ENCODE measurements around the gene CFAP57.

Gene CFAP57

GRCh38 chr1:43172527-43172972 is 420 bp downstream of the CFAP57 start:
- Histone ChIP-seq H3K36me3 (peaks cover 6 to 28% (median 25%) of the 10 kb centered on the region in 3 donors), H3K4me1 (peaks cover 0 to 20% (median 10%) of the 10 kb centered on the region in 4 donors), H3K4me3 (peak overlapping the region; percentile 67 to 95), H3K27ac (peak overlapping the region; percentile 59 to 70), H3K9me3 (no peaks in the 10 kb centered on the region), H3K27me3 (peaks cover 0 to 16% of the 10 kb centered on the region in 2 donors)
- intact Hi-C loops (cut with DNase I; ENCODE audit: low total_unique reads): loop anchor here (10.0 kb wide), 1 partner anchor 192 kb away; the partner anchor contains the start of gene ELOVL1
- peak; percentile 76 to 86 for DNase-seq
- no peak for TF ChIP-seq CTCF (IDR thresholded peaks at IDR 0.05)

- Histone ChIP-seq H3K4me1 (peaks cover 0 to 20% (median 10%) of the 10 kb centered on the region in 4 donors), H3K27ac (no peak overlapping the region), H3K9me3 (no peaks in the 10 kb centered on the region), H3K4me3 (no peak overlapping the region), H3K27me3 (peaks cover 0 to 17% of the 10 kb centered on the region in 2 donors), H3K36me3 (peaks cover 0 to 5% (median 4%) of the 10 kb centered on the region in 3 donors)
- intact Hi-C loops (cut with DNase I; ENCODE audit: low total_unique reads): loop anchor here (10.0 kb wide), 1 partner anchor 190 kb away; the partner anchor contains the start of gene ELOVL1
- TF ChIP-seq CTCF (IDR thresholded peaks at IDR 0.05): no peak
- no peak for DNase-seq
Observed at GRCh38 chr1:43174873-43175272, 2.7 kb downstream of the CFAP57 start.

- intact Hi-C loops (cut with DNase I; ENCODE audit: low total_unique reads): loop anchor here (10.0 kb wide), 1 partner anchor 187 kb away; the partner anchor contains the start of gene ELOVL1
- H3K4me3 ChIP-seq: no peak overlapping the region
- H3K9me3 ChIP-seq: no peaks in the 10 kb centered on the region
- TF ChIP-seq CTCF (IDR thresholded peaks at IDR 0.05): no peak
- H3K27ac ChIP-seq: no peak overlapping the region
- DNase-seq: no peak
- H3K4me1 ChIP-seq: peaks cover 0 to 6% (median 0%) of the 10 kb centered on the region in 4 donors
- H3K36me3 ChIP-seq: no peaks in the 10 kb centered on the region
- H3K27me3 ChIP-seq: peaks cover 0 to 17% of the 10 kb centered on the region in 2 donors
Observed at GRCh38 chr1:43177691-43178090, 5.6 kb downstream of the CFAP57 start.

GRCh38 chr1:43184388-43184787 is 12.3 kb downstream of the CFAP57 start:
- H3K27ac ChIP-seq: no peak overlapping the region
- intact Hi-C loops (cut with DNase I; ENCODE audit: low total_unique reads): no loop called here

GRCh38 chr1:43184995-43185394 is 12.9 kb downstream of the CFAP57 start:
- TF ChIP-seq CTCF (IDR thresholded peaks at IDR 0.05): no peak
- intact Hi-C loops (cut with DNase I; ENCODE audit: low total_unique reads): no loop called here

More at GRCh38 chr1:43184388-43184787, 12.3 kb downstream of the CFAP57 start:
- TF ChIP-seq CTCF (IDR thresholded peaks at IDR 0.05): no peak
- Histone ChIP-seq H3K27me3 (peaks cover 0 to 11% of the 10 kb centered on the region in 2 donors), H3K4me1 (no peaks in the 10 kb centered on the region), H3K4me3 (no peak overlapping the region), H3K36me3 (no peaks in the 10 kb centered on the region), H3K9me3 (no peaks in the 10 kb centered on the region)
- no peak for DNase-seq

More at GRCh38 chr1:43184995-43185394, 12.9 kb downstream of the CFAP57 start:
- no peak overlapping the region for H3K27ac ChIP-seq
- no peaks in the 10 kb centered on the region for H3K4me1 ChIP-seq
- no peaks in the 10 kb centered on the region for H3K9me3 ChIP-seq
- peaks cover 0 to 11% of the 10 kb centered on the region in 2 donors for H3K27me3 ChIP-seq
- no peak for DNase-seq
- no peak overlapping the region for H3K4me3 ChIP-seq
- no peaks in the 10 kb centered on the region for H3K36me3 ChIP-seq

All from tibial artery (tissue), 4 donors.